CD4-positive, alpha-beta T cell (primary cell): Measurements from ENCODE around the gene SLIT1. TPM values are rescaled to one million over a fixed set of nuclear protein-coding genes. Genes with fewer than 3 reads are reported as not detected.

Experiments
- ATAC-seq: fragments of 200-7000 bp; cut with Tn5 transposase; one replicate; pipeline ENCODE4 v1.10.0; 2022; ENCODE audit warnings: mild to moderate bottlenecking; ENCODE audit not compliant: poor library complexity
- CTCF ChIA-PET: fragments of 350-600 bp; sonication (Branson Sonifier 250); formaldehyde crosslinking; loops from one replicate; lab custom pipeline; 2021; ENCODE audit warnings: antibody characterized with exemption, inconsistent platforms; lab: Charles Lee
- POLR2A ChIA-PET: fragments of 350-600 bp; sonication (Branson Sonifier 250); formaldehyde crosslinking; loops from one replicate; lab custom pipeline; 2021; ENCODE audit warnings: antibody characterized with exemption, inconsistent platforms; lab: Charles Lee
- DNase-seq, 14 experiments: peaks; one replicate each; pipeline ENCODE4 v3.0.0-alpha.2; 2013 to 2020; ENCODE audit warnings: mixed read lengths in 2 of 14
- H3K27ac ChIP-seq, 2 donors: one replicate each; pipeline versions ENCODE4 v1.5.1 to v1.7.0; 2013; ENCODE audit warnings: low read length in 2 of 2, low read depth in 1 of 2, mild to moderate bottlenecking in 1 of 2
- H3K27me3 ChIP-seq, 2 experiments: 1 replicate in 1 of 2; 2 replicates in 1 of 2; pipeline versions ENCODE4 v1.6.1 to v1.7.0; 2013; ENCODE audit warnings: low read length in 2 of 2, control low read depth in 1 of 2, mild to moderate bottlenecking in 1 of 2, moderate library complexity in 1 of 2; ENCODE audit not compliant: insufficient read depth in 2 of 2, control insufficient read depth in 1 of 2
- H3K36me3 ChIP-seq: one replicate; pipeline ENCODE4 v1.6.1; 2013; ENCODE audit warnings: low read length, control low read depth; ENCODE audit not compliant: insufficient read depth
- H3K4me1 ChIP-seq: one replicate; pipeline ENCODE4 v1.6.1; 2013; ENCODE audit warnings: low read length, control low read depth; ENCODE audit not compliant: insufficient read depth
- H3K4me3 ChIP-seq: one replicate; pipeline ENCODE4 v1.5.1; 2013; ENCODE audit warnings: mild to moderate bottlenecking, low read length, moderate library complexity
- H3K9me3 ChIP-seq, 2 experiments: 1 replicate in 1 of 2; 2 replicates in 1 of 2; pipeline versions ENCODE4 v1.6.1 to v1.7.0; 2013; ENCODE audit warnings: low read length in 2 of 2, mild to moderate bottlenecking in 2 of 2, control low read depth in 1 of 2, moderate library complexity in 1 of 2; ENCODE audit not compliant: control insufficient read depth in 1 of 2, insufficient read depth in 1 of 2
- H3K27ac Mint-ChIP-seq: one replicate; pipeline ENCODE4 v1.8.0; 2020; ENCODE audit warnings: mixed read lengths
- H3K27me3 Mint-ChIP-seq: one replicate; pipeline ENCODE4 v1.8.0; 2021; ENCODE audit warnings: mixed read lengths
- H3K36me3 Mint-ChIP-seq: one replicate; pipeline ENCODE4 v1.8.0; 2021; ENCODE audit warnings: low read depth, mixed read lengths
- H3K4me1 Mint-ChIP-seq: one replicate; pipeline ENCODE4 v1.8.0; 2021; ENCODE audit warnings: low read depth, mixed read lengths
- H3K4me3 Mint-ChIP-seq: one replicate; pipeline ENCODE4 v1.8.0; 2020; ENCODE audit warnings: mild to moderate bottlenecking, mixed read lengths
- H3K9me3 Mint-ChIP-seq: one replicate; pipeline ENCODE4 v1.8.0; 2020; ENCODE audit warnings: mixed read lengths
- CTCF ChIP-seq: fragments of 200-600 bp; IDR thresholded peaks from one replicate; pipeline ENCODE4 v1.8.0; 2022; ENCODE audit warnings: antibody characterized with exemption, mild to moderate bottlenecking
- intact Hi-C, 2 experiments: fragments of 100-400 bp; cut with DNase I in 1 of 2; cut with micrococcal nuclease in 1 of 2; formaldehyde crosslinking; loops; one replicate each; pipeline versions ENCODE4 v1.15.1 to v1.9.0; 2023 to 2025; cut with DNase I, micrococcal nuclease
- total RNA-seq, 174 experiments: library from RNA in 2 of 174; stranded (reverse) in 2 of 174; gene quantifications; one replicate each; pipeline ENCODE4 v1.2.3 and lab custom pipeline; 2021 to 2026

SLIT1 gene
- total RNA-seq, 2 experiments from 2014 or later = 0.30 to 0.39 TPM

- intact Hi-C loops = no loop called here
- CTCF ChIA-PET = no interaction called here
Measured at GRCh38 chr10:97040706-97041105, 145.1 kb downstream of the SLIT1 start.

GRCh38 chr10:97040248-97040584 is 145.5 kb downstream of the SLIT1 start:
- peaks cover 10% of the 10 kb centered on the region for H3K4me1 ChIP-seq
- H3K36me3 Mint-ChIP-seq = no peaks in the 10 kb centered on the region
- H3K27ac ChIP-seq = no peak overlapping the region
- no peaks in the 10 kb centered on the region for H3K36me3 ChIP-seq
- CTCF ChIA-PET = no interaction called here
- H3K4me3 ChIP-seq = no peak overlapping the region
- H3K4me1 Mint-ChIP-seq = peaks cover 9% of the 10 kb centered on the region
- H3K27ac Mint-ChIP-seq = no peak overlapping the region
- no peaks in the 10 kb centered on the region for H3K9me3 Mint-ChIP-seq
- H3K9me3 ChIP-seq = no peaks in the 10 kb centered on the region
- intact Hi-C loops = no loop called here
- POLR2A ChIA-PET = no interaction called here
- no peak overlapping the region for H3K4me3 Mint-ChIP-seq
- DNase-seq = no peak
- H3K27me3 Mint-ChIP-seq = no peaks in the 10 kb centered on the region
- no peak for ATAC-seq
- no peaks in the 10 kb centered on the region for H3K27me3 ChIP-seq
- no peak for TF ChIP-seq CTCF

More at GRCh38 chr10:97040706-97041105, 145.1 kb downstream of the SLIT1 start:
- Histone ChIP-seq H3K4me3 (no peak overlapping the region), H3K9me3 (no peaks in the 10 kb centered on the region), H3K27ac (no peak overlapping the region), H3K4me1 (peaks cover 10% of the 10 kb centered on the region), H3K36me3 (no peaks in the 10 kb centered on the region), H3K27me3 (no peaks in the 10 kb centered on the region)
- POLR2A ChIA-PET = no interaction called here
- DNase-seq (no peak), ATAC-seq (no peak)
- Mint-ChIP-seq H3K27ac (no peak overlapping the region), H3K9me3 (no peaks in the 10 kb centered on the region), H3K36me3 (no peaks in the 10 kb centered on the region), H3K4me3 (no peak overlapping the region), H3K4me1 (peaks cover 9% of the 10 kb centered on the region), H3K27me3 (no peaks in the 10 kb centered on the region)
- TF ChIP-seq CTCF = no peak

- Mint-ChIP-seq H3K27me3 (no peaks in the 10 kb centered on the region), H3K9me3 (no peaks in the 10 kb centered on the region), H3K4me3 (no peak overlapping the region), H3K27ac (no peak overlapping the region), H3K4me1 (peaks cover 9% of the 10 kb centered on the region), H3K36me3 (no peaks in the 10 kb centered on the region)
- no peak for TF ChIP-seq CTCF
- ATAC-seq (no peak), DNase-seq (no peak)
- H3K27me3 ChIP-seq = peaks cover 0 to 5% of the 10 kb centered on the region in 2 experiments
- CTCF ChIA-PET = no interaction called here
- intact Hi-C loops = no loop called here
- no peaks in the 10 kb centered on the region for H3K36me3 ChIP-seq
- POLR2A ChIA-PET = no interaction called here
- no peak overlapping the region for H3K4me3 ChIP-seq
- peaks cover 10% of the 10 kb centered on the region for H3K4me1 ChIP-seq
- H3K9me3 ChIP-seq = no peaks in the 10 kb centered on the region
- no peak overlapping the region for H3K27ac ChIP-seq
Measured at GRCh38 chr10:97039538-97040247, 146.1 kb downstream of the SLIT1 start.
